Measurements from ENCODE around the gene FAM180B. TPM values are rescaled to one million over a fixed set of nuclear protein-coding genes. Genes with fewer than 3 reads are reported as not detected.
A peak's percentile ranks its signal among the peaks of the same experiment; 100 is the strongest.

The FAM180B gene
- total RNA-seq, 2 donors from 2014 or later = not detected

GRCh38 chr11:47571357-47571729 lies 15.1 kb upstream of the FAM180B start:
- intact Hi-C loops (cut with DNase I) = no loop called here
- no peaks in the 10 kb centered on the region for H3K27me3 ChIP-seq
- H3K4me3 ChIP-seq = no peak overlapping the region
- H3K36me3 ChIP-seq = peaks cover 9% of the 10 kb centered on the region
- no peaks in the 10 kb centered on the region for H3K9me3 ChIP-seq
- H3K9ac ChIP-seq (ENCODE audit: low read depth in 2 of 2, low read length in 2 of 2) = no peak overlapping the region
- H3K4me1 ChIP-seq = no peaks in the 10 kb centered on the region
- H3K27ac ChIP-seq = no peak overlapping the region
- TF ChIP-seq CTCF (IDR thresholded peaks at IDR 0.05) = no peak
- no peak for DNase-seq

GRCh38 chr11:47571895-47572294 lies 14.6 kb upstream of the FAM180B start:
- intact Hi-C loops (cut with DNase I) = no loop called here
- H3K9me3 ChIP-seq = no peaks in the 10 kb centered on the region
- TF ChIP-seq CTCF (IDR thresholded peaks at IDR 0.05) = no peak
- H3K4me1 ChIP-seq = no peaks in the 10 kb centered on the region
- no peak overlapping the region for H3K4me3 ChIP-seq
- H3K9ac ChIP-seq (ENCODE audit: low read depth in 2 of 2, low read length in 2 of 2) = no peak overlapping the region
- no peaks in the 10 kb centered on the region for H3K27me3 ChIP-seq
- DNase-seq = no peak
- peaks cover 9% of the 10 kb centered on the region for H3K36me3 ChIP-seq
- no peak overlapping the region for H3K27ac ChIP-seq

GRCh38 chr11:47572715-47573255 lies 13.7 kb upstream of the FAM180B start:
- intact Hi-C loops (cut with DNase I) = no loop called here
- H3K36me3 ChIP-seq = peaks cover 9% of the 10 kb centered on the region
- TF ChIP-seq CTCF (IDR thresholded peaks at IDR 0.05) = no peak

DNA sequence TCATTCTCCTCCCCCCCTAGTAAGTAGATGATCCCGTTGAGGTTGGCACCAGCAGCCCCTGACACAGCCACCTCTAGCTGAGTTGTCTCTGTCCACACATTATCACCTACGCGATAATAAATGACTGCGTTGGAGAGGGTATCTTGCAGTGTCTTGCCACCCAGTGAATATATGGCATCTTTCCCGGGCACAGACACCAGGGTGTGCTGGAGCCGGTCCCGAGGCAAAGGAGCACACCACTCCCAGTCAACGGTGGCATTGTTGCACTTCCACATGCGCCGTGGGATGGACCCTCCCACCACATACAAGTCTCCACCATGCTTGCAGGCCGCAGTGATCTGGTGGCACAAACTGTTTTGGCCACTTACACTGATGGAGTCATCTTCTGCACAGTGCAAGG lies 13.2 kb upstream of the FAM180B start:
- no peak for DNase-seq
- Histone ChIP-seq H3K4me3 (no peak overlapping the region), H3K9me3 (no peaks in the 10 kb centered on the region), H3K9ac (ENCODE audit: low read depth in 2 of 2, low read length in 2 of 2) (no peak overlapping the region), H3K27ac (no peak overlapping the region), H3K4me1 (peaks cover 10% of the 10 kb centered on the region), H3K36me3 (peaks cover 9% of the 10 kb centered on the region), H3K27me3 (no peaks in the 10 kb centered on the region)
- TF ChIP-seq CTCF (IDR thresholded peaks at IDR 0.05) = no peak
- intact Hi-C loops (cut with DNase I) = no loop called here

More at GRCh38 chr11:47572715-47573255, 13.7 kb upstream of the FAM180B start:
- Histone ChIP-seq H3K4me1 (peaks cover 4% of the 10 kb centered on the region), H3K4me3 (no peak overlapping the region), H3K9me3 (no peaks in the 10 kb centered on the region), H3K27me3 (no peaks in the 10 kb centered on the region), H3K9ac (ENCODE audit: low read depth in 2 of 2, low read length in 2 of 2) (no peak overlapping the region), H3K27ac (no peak overlapping the region)
- no peak for DNase-seq

- H3K4me1 ChIP-seq = peaks cover 11% of the 10 kb centered on the region
- H3K4me3 ChIP-seq = no peak overlapping the region
- H3K9me3 ChIP-seq = no peaks in the 10 kb centered on the region
- peaks cover 20% of the 10 kb centered on the region for H3K36me3 ChIP-seq
- H3K27me3 ChIP-seq = no peaks in the 10 kb centered on the region
- no peak for TF ChIP-seq CTCF (IDR thresholded peaks at IDR 0.05)
- H3K27ac ChIP-seq = no peak overlapping the region
- peak overlapping the region in 1 of 2 donors; percentile 98 for H3K9ac ChIP-seq (ENCODE audit: low read depth in 2 of 2, low read length in 2 of 2)
- intact Hi-C loops (cut with DNase I) = no loop called here
- no peak for DNase-seq
These were observed 8.9 kb upstream of the FAM180B start for GRCh38 chr11:47577460-47578041.

All from colonic mucosa (tissue), 4 donors.